HG03432 (cell line): Measurements from ENCODE around the gene RAP1GAP2.
"Not testable (repeated sequence)": the region's sequence is repeated elsewhere in the genome, so short reads cannot be mapped to it uniquely, and the experiment has no call there.

Experiments used
- ATAC-seq: cut with Tn5 transposase; IDR thresholded peaks from one replicate; pipeline ENCODE4 v1.9.1; 2021; ENCODE audit warnings: mild to moderate bottlenecking, moderate library complexity; ENCODE audit not compliant: unreplicated experiment

RAP1GAP2 gene

DNA sequence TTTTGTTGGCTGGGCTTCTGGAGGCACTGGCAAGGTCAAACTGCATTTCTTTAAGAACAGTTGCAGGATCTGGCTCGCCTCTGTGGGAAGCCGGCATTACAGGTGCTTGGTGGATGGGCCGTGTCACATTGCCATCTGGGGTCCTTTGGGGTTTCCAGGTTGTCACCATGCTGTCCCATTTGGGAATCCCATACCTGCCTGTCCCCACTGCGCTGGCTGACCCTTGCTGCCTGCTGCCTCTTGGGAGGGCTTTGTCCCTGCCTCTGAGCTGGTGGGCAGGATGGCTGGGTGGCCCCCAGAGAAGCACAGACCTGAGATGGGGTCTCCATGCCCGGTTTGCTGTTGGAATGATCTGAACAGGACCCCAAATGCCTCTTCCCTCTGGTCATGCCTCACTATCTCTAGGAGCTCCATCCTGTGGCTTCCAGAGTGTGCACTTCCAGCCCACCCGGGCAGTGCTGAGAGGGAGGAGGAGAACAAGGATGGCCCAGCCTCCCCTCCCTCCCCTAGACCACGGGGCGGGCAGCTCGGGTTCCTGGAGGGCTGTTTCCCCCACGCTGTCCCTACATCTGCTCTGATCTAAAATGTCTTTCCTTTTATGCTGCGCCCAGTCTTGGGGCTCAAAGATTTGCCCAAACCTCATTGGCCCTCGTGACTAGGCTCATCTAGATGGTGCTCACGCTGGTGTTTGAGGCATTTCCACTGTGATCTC lies 239.2 kb downstream of the RAP1GAP2 start:
- ATAC-seq = no peak

DNA sequence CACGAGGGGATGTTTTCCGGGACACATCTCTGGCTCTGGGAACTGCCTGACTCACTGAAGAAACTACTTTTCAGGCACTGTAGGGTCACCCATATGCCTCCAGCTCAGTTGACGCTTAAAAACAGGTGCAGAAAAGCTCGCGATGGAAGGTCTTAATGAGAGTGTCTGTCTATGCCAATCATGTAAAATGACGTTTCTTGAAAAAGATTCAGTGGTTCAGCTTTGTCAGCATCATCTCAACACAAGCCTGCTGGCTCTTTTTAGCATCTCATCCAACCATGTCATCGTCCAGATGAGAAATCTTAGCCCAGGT lies 239.7 kb downstream of the RAP1GAP2 start:
- no peak for ATAC-seq

DNA sequence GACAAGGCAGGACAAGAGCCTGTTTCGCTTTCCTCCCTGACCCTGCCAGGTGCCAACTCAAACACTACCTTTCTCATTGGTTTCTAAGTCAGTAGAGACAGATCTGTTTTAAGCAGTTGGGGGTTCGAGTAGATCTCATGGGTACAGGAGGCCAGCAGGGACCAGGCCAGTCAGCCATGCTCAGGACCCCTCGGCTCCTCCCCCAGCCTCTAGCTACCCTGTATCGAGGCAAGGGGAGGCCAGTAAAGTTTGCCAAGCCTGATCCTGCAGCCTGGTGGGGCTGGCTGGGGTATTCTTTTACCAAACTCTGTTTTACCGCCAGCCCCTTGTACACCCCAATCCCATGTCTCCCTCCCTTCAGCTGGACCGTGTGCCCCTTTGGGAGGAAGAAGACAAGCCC lies 240.6 kb downstream of the RAP1GAP2 start:
- ATAC-seq = no peak

DNA sequence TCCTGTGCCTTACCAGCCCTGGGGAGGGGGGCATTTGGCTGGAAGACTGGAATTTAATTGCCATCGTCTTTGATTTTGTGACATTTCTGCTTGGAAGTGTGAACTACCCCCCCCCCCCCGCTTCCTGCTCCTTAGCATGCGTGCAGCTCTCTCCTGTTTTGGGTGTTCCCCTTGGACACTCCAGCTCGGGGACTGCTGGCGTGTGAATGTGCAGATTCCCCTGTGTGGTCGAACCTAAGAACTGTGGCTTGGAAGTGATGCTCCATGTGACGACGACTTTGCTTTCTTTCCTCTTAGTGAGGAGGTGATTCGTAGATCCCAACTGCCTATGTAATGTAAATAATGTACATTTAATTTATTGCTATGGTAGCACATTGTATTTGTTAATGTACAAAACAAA lies 241.0 kb downstream of the RAP1GAP2 start:
- ATAC-seq = no peak

DNA sequence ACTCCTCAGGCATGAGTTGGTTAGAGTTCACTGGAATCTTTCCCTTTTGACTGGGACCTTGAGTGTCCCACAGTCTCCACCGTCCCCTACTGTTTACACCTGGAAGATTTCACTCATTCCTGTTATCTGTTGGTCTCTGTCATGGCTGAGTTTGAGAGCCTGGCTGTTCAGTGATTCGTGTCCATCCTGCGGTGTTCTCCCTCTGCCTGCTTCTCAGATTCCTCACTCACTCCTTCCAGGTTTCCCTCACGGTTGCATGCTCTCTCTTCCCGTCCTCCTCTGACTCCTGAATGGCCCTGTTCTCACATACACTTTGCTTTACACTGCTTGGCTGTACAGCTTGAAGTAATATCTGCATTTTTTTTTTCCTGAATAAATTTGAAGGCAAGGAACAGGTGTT lies 242.7 kb downstream of the RAP1GAP2 start:
- no peak for ATAC-seq

DNA sequence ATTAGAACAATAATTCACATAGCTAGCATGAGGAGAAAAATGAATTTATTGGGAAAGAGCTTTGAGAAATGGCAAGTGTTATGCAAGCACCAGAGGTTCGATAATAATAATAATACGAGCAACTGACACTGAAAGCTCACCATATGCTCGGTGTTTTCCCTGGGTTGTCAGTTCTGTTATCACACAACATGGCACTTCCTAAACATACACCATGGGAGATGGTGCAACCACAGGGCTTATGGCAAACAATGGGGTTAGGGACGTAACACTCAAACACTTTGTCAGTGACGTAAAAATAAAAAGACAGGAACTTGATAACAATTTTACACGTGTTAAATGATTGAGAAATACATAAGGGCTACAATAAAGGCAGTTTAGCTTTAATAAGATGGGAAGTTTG lies 243.5 kb downstream of the RAP1GAP2 start:
- no peak for ATAC-seq

DNA sequence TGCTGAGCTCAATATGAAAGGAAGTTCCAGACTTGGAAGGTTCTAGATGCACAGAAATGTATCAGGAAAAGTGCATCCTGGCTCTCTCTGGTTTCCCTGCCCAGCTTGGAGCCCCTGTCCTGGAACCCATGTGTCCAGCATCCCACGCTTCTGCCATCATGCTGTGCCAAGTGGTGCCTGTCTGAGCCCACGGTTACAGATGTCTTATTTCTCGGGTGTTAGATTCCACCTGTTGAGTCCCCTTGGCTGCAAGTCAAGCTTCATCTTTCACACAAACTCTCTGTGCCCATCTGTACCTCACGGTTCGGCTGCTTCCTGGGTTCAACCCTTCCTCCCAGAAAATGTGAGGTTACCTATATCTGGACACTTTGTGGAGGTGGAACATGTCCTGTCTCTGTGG lies 244.6 kb downstream of the RAP1GAP2 start:
- no peak for ATAC-seq

DNA sequence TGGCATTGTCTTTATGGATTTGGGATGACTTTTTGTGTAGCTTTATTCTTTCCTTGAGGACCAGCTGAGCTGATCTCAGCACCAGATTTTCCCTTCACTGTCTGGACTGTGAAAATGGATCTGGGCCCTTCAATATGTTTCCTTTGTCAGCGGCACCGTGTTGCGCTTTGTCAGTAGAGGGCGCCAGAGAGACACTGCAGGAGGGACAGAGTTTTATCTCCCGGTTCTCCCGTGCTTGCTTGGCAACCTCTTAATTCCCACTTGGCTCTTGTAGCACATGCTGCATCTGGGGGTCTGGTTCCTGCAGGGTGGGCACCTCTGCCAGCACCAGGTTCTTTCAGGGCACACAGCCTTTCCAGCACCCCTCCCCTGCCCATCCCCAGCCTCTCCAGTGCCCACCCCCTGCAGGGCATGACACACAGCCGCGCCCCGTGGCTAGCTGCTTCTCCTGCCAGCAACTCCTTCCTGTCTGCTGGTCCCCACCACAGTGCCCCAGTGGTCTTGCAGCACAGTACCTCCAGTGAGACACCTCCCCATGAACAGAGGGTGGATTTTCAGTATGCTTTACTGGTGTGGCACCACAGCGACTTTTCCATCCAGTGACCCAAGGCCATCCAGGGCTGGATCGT lies 247.6 kb downstream of the RAP1GAP2 start:
- ATAC-seq = no peak

DNA sequence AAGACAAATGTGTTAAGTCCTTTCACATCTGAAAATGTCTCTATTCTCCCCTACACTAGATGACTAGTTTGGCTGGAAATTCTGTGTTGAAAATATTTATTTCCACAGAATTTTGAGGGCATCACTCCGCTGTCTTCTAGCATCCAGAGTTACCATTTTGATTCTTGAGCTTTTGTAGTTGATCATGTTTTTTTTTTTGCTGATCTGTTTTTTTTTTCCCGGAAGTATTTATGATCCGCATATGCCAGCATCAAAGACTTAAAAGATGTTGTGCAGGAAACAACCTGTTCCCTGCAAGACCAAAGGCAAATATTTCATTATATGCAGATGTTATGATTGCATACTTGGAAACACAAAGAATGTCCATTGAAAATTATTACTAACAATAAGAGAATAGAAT lies 250.5 kb downstream of the RAP1GAP2 start:
- ATAC-seq = no peak

DNA sequence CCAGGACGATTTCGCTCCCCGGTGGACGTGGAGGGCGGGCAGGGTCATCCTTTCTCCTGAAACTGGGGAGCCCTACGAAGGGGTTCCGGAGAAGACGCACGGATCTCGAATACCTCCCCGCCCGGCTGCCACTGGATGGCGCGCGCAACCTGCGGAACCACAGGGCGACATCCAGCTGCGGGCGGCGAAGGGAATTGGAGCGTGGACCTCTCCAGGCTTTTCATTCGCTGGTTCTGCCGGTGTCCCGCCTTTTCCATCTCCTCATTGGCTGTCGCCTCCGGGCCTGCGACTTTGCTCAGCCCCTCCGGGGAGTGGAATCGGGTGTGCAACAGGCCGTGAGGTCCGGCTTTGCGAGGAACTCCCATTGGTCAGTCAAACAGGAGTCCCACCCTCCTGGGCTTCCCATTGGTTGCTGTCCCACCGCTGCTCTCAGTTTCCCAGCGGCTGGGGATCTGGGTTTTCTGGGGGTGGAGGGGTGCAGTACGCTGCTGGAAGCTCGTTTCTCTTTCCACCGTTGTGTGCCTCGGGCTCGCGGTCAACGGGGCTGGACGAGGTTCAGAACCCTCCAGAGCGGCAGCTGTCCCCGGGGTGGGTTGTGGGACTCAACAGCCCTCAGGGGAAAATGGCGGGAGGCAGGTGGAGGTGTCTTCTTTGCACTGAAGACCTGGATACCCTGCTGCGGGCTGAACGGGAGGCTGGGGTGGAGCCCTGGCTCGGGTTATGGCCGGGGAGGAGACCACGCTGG lies 252.7 kb downstream of the RAP1GAP2 start:
- peak; percentile 94 for ATAC-seq

DNA sequence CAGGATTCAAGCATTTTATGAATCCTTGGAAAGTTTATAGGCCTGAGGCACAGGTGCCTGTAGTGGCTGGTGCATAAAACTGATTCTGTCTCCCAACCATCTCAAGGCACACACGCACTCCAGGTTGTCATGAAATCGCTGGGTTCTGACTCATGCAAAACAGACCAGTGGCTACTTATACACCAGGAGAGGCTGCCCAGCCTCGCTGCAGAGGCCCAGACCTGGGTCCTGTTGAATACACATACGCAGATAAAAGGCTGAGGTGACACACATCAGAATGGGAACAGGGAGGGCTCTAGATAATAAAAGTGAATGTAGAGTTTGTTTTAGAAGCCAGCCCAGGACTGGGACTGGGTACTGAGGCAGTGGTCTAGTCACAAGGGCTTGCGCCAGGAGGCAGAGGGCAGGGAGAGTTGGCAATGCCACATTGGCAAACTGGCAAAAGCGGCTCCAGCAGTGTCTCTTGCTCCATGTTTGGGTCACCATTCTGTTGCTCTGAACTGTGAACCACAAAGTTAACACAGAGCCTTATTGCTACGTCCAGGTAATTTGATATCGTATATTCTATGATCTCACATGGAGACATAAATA lies 253.6 kb downstream of the RAP1GAP2 start:
- ATAC-seq = no peak

DNA sequence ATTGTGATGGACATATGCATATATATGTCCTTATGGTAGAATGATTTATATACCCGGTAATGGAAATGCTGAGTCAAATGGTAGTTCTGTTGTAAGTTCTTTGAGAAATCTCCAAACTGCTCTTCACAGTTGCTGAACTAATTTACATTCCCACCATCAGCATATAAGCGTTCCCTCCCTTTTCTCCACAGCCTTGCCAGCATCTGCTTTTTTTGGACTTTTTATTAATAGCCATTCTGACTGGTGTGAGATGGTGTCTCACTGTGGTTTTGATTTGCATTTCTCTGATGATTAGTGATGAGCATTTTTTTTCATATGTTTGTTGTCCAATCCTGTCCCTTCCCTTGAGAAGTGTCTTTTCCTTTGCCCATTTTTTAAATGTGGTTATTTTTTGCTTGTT lies 258.6 kb downstream of the RAP1GAP2 start:
- not testable (repeated sequence) for ATAC-seq

DNA sequence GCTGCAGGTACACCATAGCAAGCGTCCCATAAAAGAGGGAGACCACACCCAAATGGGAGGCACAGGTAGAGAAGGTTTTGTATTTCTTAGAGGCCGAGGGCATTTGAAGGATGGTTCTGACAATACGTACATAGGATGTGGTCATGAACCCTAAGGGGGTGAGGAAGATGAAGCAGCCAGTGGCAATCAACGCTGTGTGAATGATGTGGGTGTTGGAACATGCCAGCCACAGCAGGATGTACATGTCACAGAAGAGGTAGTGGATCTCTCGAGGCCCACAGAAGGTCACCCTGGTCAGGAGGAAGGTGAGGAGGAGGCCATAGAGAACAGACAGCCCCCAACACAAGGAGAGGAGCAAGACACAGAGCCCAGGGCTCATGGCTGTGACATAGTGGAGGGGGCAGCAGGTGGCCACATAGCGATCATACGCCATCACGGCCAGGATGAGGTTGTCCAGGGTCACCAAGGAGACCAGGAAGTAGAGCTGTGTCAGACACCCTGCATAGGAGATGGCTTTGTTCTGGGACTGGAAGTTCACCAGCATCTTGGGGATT lies 266.7 kb downstream of the RAP1GAP2 start:
- ATAC-seq = not testable (repeated sequence)

DNA sequence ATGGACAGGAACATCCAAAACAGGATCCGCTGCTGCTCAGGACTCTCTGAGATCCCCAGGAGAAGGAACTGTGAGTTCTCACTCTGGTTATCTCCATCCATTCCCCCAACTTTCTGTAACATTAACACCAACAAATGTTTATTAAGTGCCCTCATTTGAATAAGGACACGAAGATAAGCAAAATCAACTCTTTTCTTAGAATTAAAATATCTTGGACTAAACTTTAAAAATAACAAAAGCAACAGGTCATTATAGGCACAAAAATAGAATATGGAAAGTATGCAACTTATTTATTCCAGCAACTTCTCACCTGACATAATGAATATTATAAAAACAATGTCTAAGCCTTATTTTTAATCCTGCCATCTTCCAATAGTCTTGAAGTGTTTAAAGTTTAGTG lies 267.3 kb downstream of the RAP1GAP2 start, which contains the start of gene OR1D5:
Gene OR1D5, minus strand, starts transcription at position 101 of the 400 bp plus-strand sequence. Its CDS starts 0 bp downstream, at position 101.
- not testable (repeated sequence) for ATAC-seq

DNA sequence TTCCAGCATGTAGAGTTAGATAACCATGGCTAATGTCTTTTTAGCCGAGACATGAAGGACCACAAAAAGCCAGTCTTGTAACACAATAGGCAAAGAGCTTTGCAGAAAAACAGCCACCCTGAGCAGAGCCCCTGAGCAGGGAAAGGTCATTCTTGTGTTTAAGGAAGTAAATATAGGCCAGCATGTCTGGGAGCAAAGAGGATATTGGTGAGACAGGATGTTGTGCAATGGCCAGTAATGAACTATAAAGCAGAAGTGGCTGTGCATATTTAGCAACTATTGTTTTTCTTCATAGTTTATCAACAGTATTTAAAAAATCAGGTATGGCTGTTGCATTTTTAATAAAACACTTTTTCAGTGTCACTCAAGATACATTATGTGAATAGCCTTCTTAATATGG lies 269.0 kb downstream of the RAP1GAP2 start:
- ATAC-seq = not testable (repeated sequence)

DNA sequence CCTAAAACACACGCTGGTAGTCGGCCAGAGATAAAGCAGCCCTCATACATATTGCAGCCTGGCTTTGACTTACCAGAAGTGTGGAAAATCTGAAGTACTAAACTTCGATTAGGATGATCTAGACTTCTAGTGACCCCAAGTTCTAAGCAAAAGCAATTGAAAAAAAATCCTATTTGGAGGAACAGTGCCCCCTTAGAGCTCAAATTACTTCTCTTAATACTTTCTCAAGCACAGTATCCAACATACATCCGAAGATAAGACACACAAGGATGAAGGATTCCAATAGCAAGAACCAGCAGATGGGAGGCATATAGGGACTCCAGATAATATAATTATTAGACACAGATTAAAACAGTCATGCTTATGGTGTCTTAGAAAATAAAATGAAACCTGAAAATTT lies 277.6 kb downstream of the RAP1GAP2 start:
- ATAC-seq = not testable (repeated sequence)
